ENCODE measurements around the gene ZBTB11. TPM values are rescaled to one million over a fixed set of nuclear protein-coding genes. Genes with fewer than 3 reads are reported as not detected.

Gene ZBTB11
- 10 to 100 TPM; 16.8 to 20.9 TPM for total RNA-seq
- polyA plus RNA-seq (2013, experiment 1 of 2) = 15.0 TPM
- polyA plus RNA-seq (2013, experiment 2 of 2) = 13.6 TPM
- long read RNA-seq, experiment 1, full-length matches to known transcripts = 1 of 8 reads
- long read RNA-seq, experiment 1, partial matches to known transcripts = 6 of 8 reads
- long read RNA-seq, experiment 1, other reads (novel, unspliced or antisense) = 1 of 8 reads
- long read RNA-seq, experiment 2, full-length matches to known transcripts = 16 of 30 reads
- long read RNA-seq, experiment 2, partial matches to known transcripts = 9 of 30 reads
- long read RNA-seq, experiment 2, other reads (novel, unspliced or antisense) = 5 of 30 reads
- long read RNA-seq, experiment 3, full-length matches to known transcripts = 35 of 54 reads
- long read RNA-seq, experiment 3, partial matches to known transcripts = 14 of 54 reads
- long read RNA-seq, experiment 3, other reads (novel, unspliced or antisense) = 5 of 54 reads
- long read RNA-seq, experiment 4, partial matches to known transcripts = 1 of 5 reads
- long read RNA-seq, experiment 4, other reads (novel, unspliced or antisense) = 4 of 5 reads

DNA sequence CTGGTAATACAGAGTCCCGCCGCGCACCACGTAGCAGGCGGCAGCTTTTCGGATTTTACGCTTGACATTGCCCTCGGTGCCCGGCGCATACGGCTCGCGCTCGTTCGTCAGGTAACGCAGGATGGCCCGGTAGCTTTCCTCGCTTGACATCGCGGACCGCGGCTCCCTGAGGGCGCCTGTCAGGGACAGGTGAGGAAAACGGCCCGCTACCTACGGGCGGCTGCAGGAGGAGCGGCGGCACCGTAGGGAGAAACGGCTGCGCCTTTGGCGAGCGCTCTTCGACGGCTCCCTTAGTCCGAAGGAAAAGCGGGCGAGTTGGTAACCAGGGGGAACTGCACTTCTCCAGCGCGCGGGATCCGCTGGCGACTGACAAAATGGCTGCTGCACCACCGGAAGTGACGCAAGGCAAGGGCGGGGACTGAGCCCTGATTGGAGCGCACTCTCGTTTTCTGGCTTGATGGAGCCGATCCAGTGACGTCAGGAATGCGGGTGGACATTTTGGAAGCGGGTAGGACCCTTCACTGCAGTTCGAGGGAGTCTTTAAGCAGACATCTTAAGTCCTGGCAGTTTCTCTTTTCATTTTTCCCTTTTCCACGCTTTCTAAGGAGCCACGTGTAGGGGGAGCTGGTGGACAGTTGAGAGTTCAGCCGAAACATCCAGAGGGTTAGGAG is at the start of gene ZBTB11:
Gene ZBTB11 (minus strand): TSS at position 368 of the 671 bp plus-strand sequence. CDS start 218 bp downstream, at position 150.
- Histone ChIP-seq H3K4me1 (ENCODE audit: control insufficient read depth, insufficient read depth, low read length) (peaks cover 3% of the 10 kb centered on the region), H3K9me3 (ENCODE audit: control insufficient read depth, low read length) (no peaks in the 10 kb centered on the region), H3K9ac (ENCODE audit: extremely low read depth, low read length, poor library complexity, severe bottlenecking) (peak within 1 kb of the TSS; percentile 90), H3K36me3 (ENCODE audit: control insufficient read depth, insufficient read depth, low read length) (peaks cover 28% of the 10 kb centered on the region), H3K27ac (ENCODE audit: low read depth, low read length) (peak within 1 kb of the TSS; percentile 82), H3K4me3 (ENCODE audit: low read length) (peak within 1 kb of the TSS; percentile 89), H3K27me3 (ENCODE audit: control insufficient read depth, insufficient read depth, low read length, poor library complexity, severe bottlenecking) (no peaks in the 10 kb centered on the region)
- peak; percentile 100 for DNase-seq
- H3K4me3 Mint-ChIP-seq = peak within 1 kb of the TSS; percentile 97
- TF ChIP-seq CTCF (conservative IDR thresholded peaks at IDR 0.05) = peak; percentile 72
- H3K9me3 Mint-ChIP-seq = no peaks in the 10 kb centered on the region
- peaks cover 5% of the 10 kb centered on the region for H3K4me1 Mint-ChIP-seq
- 0% methylated on average over 31 to 57 of the region's 57 CpGs for WGBS, 2 experiments (ENCODE audit: insufficient coverage in 1 of 2, insufficient read length in 1 of 2)
- H3K27me3 Mint-ChIP-seq (ENCODE audit: insufficient read depth) = no peaks in the 10 kb centered on the region
- peak within 1 kb of the TSS; percentile 97 for H3K27ac Mint-ChIP-seq
- peaks cover 32% of the 10 kb centered on the region for H3K36me3 Mint-ChIP-seq (ENCODE audit: low read depth)

DNA sequence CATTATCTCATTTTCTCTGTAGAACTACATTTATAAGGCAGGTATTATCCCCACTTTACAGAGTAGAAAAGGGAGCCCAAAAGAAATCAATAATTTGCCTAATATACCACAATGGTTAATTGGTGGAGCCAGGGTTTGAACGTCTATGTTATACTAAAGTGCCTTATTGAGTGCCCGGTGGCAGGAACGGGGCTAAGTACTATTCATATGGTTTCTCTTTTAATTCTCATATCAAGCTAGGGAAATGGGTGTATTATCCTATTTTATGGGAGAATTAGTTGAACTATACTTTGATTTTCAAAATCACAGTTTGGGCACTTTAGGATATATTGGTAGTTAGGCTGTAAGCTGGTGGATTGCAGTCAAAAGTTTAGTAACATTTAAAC is 49.0 kb upstream of the ZBTB11 start:
- H3K9me3 ChIP-seq (ENCODE audit: control insufficient read depth, low read length) = no peaks in the 10 kb centered on the region
- H3K4me3 ChIP-seq (ENCODE audit: low read length) = peak overlapping the region; percentile 93
- DNase-seq = no peak
- peaks cover 20% of the 10 kb centered on the region for H3K36me3 Mint-ChIP-seq (ENCODE audit: low read depth)
- no peak for TF ChIP-seq CTCF (conservative IDR thresholded peaks at IDR 0.05)
- H3K4me1 ChIP-seq (ENCODE audit: control insufficient read depth, insufficient read depth, low read length) = peaks cover 8% of the 10 kb centered on the region
- no peak overlapping the region for H3K27ac ChIP-seq (ENCODE audit: low read depth, low read length)
- H3K27me3 Mint-ChIP-seq (ENCODE audit: insufficient read depth) = no peaks in the 10 kb centered on the region
- no peaks in the 10 kb centered on the region for H3K27me3 ChIP-seq (ENCODE audit: control insufficient read depth, insufficient read depth, low read length, poor library complexity, severe bottlenecking)
- peaks cover 25% of the 10 kb centered on the region for H3K36me3 ChIP-seq (ENCODE audit: control insufficient read depth, insufficient read depth, low read length)
- 64% methylated on average over 3 of the region's 3 CpGs; no CpG with 5 or more reads in 1 of the 2 experiments for WGBS, 2 experiments (ENCODE audit: insufficient coverage in 1 of 2, insufficient read length in 1 of 2)
- H3K27ac Mint-ChIP-seq = peak overlapping the region; percentile 95
- H3K9me3 Mint-ChIP-seq = no peaks in the 10 kb centered on the region
- H3K9ac ChIP-seq (ENCODE audit: extremely low read depth, low read length, poor library complexity, severe bottlenecking) = no peak overlapping the region
- peaks cover 12% of the 10 kb centered on the region for H3K4me1 Mint-ChIP-seq
- peak overlapping the region; percentile 90 for H3K4me3 Mint-ChIP-seq

DNA sequence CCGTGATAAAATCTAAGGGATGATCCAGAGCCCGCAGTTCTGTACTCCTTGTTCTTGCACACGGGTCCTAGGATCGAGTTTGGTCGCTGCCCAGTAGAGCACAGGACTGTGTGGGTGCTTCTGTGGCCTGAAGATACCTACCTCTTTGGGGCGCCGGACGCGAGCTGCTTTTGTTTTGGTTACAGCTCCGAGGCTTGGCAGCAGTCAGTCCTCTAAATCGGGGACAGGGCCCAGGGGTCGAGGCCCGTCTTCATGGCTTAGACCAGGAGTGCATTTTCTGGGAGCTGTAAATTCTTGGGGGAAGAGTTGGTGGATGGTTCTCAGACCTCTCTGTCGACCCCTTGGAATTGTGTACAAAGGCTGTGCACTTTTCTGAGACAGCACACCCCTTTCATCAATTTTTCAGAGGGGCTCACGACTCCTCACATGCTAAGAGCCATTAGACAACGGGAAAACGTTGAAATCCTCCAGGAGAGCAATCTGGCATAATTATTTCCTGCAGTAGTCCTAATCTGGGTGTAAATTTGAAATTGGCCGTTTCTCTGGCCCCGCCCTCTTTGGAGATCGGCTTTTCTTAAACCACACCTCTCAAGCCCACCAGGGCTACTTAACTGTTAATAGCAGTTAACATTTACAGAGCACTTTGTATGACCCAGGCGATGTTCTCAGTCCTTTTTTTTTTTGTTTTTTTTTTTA is 48.4 kb upstream of the ZBTB11 start:
- H3K4me3 ChIP-seq (ENCODE audit: low read length) = peak overlapping the region; percentile 93
- H3K4me1 ChIP-seq (ENCODE audit: control insufficient read depth, insufficient read depth, low read length) = peaks cover 8% of the 10 kb centered on the region
- no peak overlapping the region for H3K27ac ChIP-seq (ENCODE audit: low read depth, low read length)
- H3K27ac Mint-ChIP-seq = peak overlapping the region; percentile 95
- no peaks in the 10 kb centered on the region for H3K27me3 ChIP-seq (ENCODE audit: control insufficient read depth, insufficient read depth, low read length, poor library complexity, severe bottlenecking)
- H3K9me3 ChIP-seq (ENCODE audit: control insufficient read depth, low read length) = no peaks in the 10 kb centered on the region
- no peaks in the 10 kb centered on the region for H3K9me3 Mint-ChIP-seq
- DNase-seq = peak; percentile 63
- no peak for TF ChIP-seq CTCF (conservative IDR thresholded peaks at IDR 0.05)
- 0 to 2% methylated on average over 12 to 21 of the region's 21 CpGs for WGBS, 2 experiments (ENCODE audit: insufficient coverage in 1 of 2, insufficient read length in 1 of 2)
- H3K4me3 Mint-ChIP-seq = peak overlapping the region; percentile 90
- no peaks in the 10 kb centered on the region for H3K27me3 Mint-ChIP-seq (ENCODE audit: insufficient read depth)
- H3K9ac ChIP-seq (ENCODE audit: extremely low read depth, low read length, poor library complexity, severe bottlenecking) = peak overlapping the region; percentile 50
- peaks cover 21% of the 10 kb centered on the region for H3K36me3 ChIP-seq (ENCODE audit: control insufficient read depth, insufficient read depth, low read length)
- peaks cover 15% of the 10 kb centered on the region for H3K36me3 Mint-ChIP-seq (ENCODE audit: low read depth)
- peaks cover 13% of the 10 kb centered on the region for H3K4me1 Mint-ChIP-seq

All from endodermal cell (in vitro differentiated cells).